K562 (cell line): ENCODE data around the gene EMC9. TPM values are rescaled to one million over a fixed set of nuclear protein-coding genes. Genes with fewer than 3 reads are reported as not detected.

Source experiments
- ATF2 ChIP-seq: sonication (generic); formaldehyde crosslinking; IDR thresholded peaks from 2 replicates; pipeline ENCODE4 v1.8.1; 2022; ENCODE audit warnings: missing genetic modification reagents
- CBFA2T2 ChIP-seq: fragments of 450-650 bp; conservative IDR thresholded peaks from 2 replicates; pipeline ENCODE4 v1.6.1; 2017; ENCODE audit warnings: mild to moderate bottlenecking
- CEBPG ChIP-seq, 3 experiments: fragments of 200-800 bp in 1 of 3; sonication (Bioruptor generic) in 1 of 3; sonication (generic) in 1 of 3; formaldehyde crosslinking in 1 of 3; IDR thresholded peaks in 2 of 3; conservative IDR thresholded peaks in 1 of 3; 2 replicates each; pipeline versions ENCODE4 v1.6.1 to v1.8.0; 2016 to 2022; ENCODE audit warnings: missing compliant biosample characterization in 2 of 3, missing genetic modification characterization in 2 of 3, mild to moderate bottlenecking in 1 of 3, missing genetic modification reagents in 1 of 3
- CEBPZ ChIP-seq: fragments of 150-350 bp; IDR thresholded peaks from 2 replicates; pipeline ENCODE4 v1.6.1; 2014; ENCODE audit warnings: low read depth, mild to moderate bottlenecking, low read length, borderline replicate concordance
- DIDO1 ChIP-seq: fragments of 450-650 bp; IDR thresholded peaks from 2 replicates; pipeline ENCODE4 v1.6.1; 2016; ENCODE audit warnings: low read depth, missing biosample characterization, missing genetic modification characterization
- FIP1L1 ChIP-seq: fragments of 200-400 bp; formaldehyde crosslinking; IDR thresholded peaks from 2 replicates; pipeline ENCODE4 v1.6.1; 2018; ENCODE audit warnings: mild to moderate bottlenecking, low read depth, low read length; ENCODE audit not compliant: poor library complexity, severe bottlenecking
- FOXP1 ChIP-seq: sonication (generic); formaldehyde crosslinking; IDR thresholded peaks from 2 replicates; pipeline ENCODE4 v1.8.0; 2022; ENCODE audit warnings: mild to moderate bottlenecking, missing genetic modification reagents
- GABPA ChIP-seq: fragments of 200-800 bp; sonication (Bioruptor generic); conservative IDR thresholded peaks from 2 replicates; pipeline ENCODE4 v1.6.1; 2016; ENCODE audit warnings: low read depth, missing genetic modification characterization, missing compliant biosample characterization
- HBP1 ChIP-seq: fragments of 450-650 bp; formaldehyde crosslinking; IDR thresholded peaks from 2 replicates; pipeline ENCODE4 v1.4.0; 2022; ENCODE audit warnings: missing genetic modification characterization
- HNRNPH1 ChIP-seq: fragments of 200-400 bp; formaldehyde crosslinking; optimal IDR thresholded peaks from 2 replicates; pipeline ENCODE3; 2017; ENCODE audit warnings: low read depth, mild to moderate bottlenecking, low read length, moderate library complexity
- KAT2B ChIP-seq: IDR thresholded peaks from one replicate; pipeline ENCODE4 v1.6.1; 2012; ENCODE audit warnings: low read depth, mild to moderate bottlenecking, control low read depth, inconsistent platforms, low read length, moderate library complexity
- MTA3 ChIP-seq: fragments of 450-650 bp; formaldehyde crosslinking; IDR thresholded peaks from 2 replicates; pipeline ENCODE4 v1.6.1; 2017; ENCODE audit warnings: mild to moderate bottlenecking, borderline replicate concordance
- PHF21A ChIP-seq: fragments of 450-650 bp; IDR thresholded peaks from 2 replicates; pipeline ENCODE4 v1.6.1; 2017; ENCODE audit warnings: low read depth, borderline replicate concordance
- SFPQ ChIP-seq: fragments of 200-400 bp; formaldehyde crosslinking; IDR thresholded peaks from 2 replicates; pipeline ENCODE4 v1.6.1; 2017; ENCODE audit warnings: mild to moderate bottlenecking, low read depth, low read length, moderate library complexity
- SRSF1 ChIP-seq: fragments of 200-400 bp; formaldehyde crosslinking; IDR thresholded peaks from 2 replicates; pipeline ENCODE4 v1.6.1; 2017; ENCODE audit warnings: mild to moderate bottlenecking, low read depth, low read length, moderate library complexity
- ZNF134 ChIP-seq: fragments of 250-450 bp; sonication (Bioruptor Pico); conservative IDR thresholded peaks from 2 replicates; pipeline ENCODE4 v1.4.0; 2020
- ZNF174 ChIP-seq: fragments of 250-450 bp; sonication (Bioruptor Pico); IDR thresholded peaks from 2 replicates; pipeline ENCODE4 v1.4.0; 2020; ENCODE audit warnings: mild to moderate bottlenecking
- ZNF431 ChIP-seq: sonication (generic); formaldehyde crosslinking; IDR thresholded peaks from 2 replicates; pipeline ENCODE4 v1.8.0; 2022; ENCODE audit warnings: mild to moderate bottlenecking, missing genetic modification reagents
- polyA plus RNA-seq, 8 experiments: library from polyadenylated mRNA; depleted of rRNA in 4 of 8; stranded (reverse) in 5 of 8; unstranded in 3 of 8; fragments of >200 nt; fragmentation: Nextera tagmentation in 2 of 8; fragmentation: Illumina TruSeq in 1 of 8; extraction: Ambion mirVana in 2 of 8; extraction: Trizol in 1 of 8; gene quantifications; 2 replicates each; pipeline versions ENCODE4 v1.2.1 to v1.2.3, GENCODE V29; 2011 to 2014; ENCODE audit warnings: inconsistent platforms in 1 of 8, missing spikeins in 1 of 8
- total RNA-seq, 7 experiments: library from RNA; depleted of rRNA in 6 of 7; stranded (reverse); fragments of >200 nt in 6 of 7; fragmentation: Illumina TruSeq in 2 of 7; extraction: Trizol in 2 of 7; gene quantifications; 2 replicates each; pipeline versions ENCODE4 v1.2.1 to v1.2.3, GENCODE V29; 2011 to 2021; ENCODE audit warnings: low replicate concordance in 1 of 7

EMC9 gene
- total and polyA plus RNA-seq, 9 of the 15 experiments (the other 6 are each of a cell fraction or from before 2014, with no cell fraction given): 3.1 to 13.2 (median 7.8) TPM

GRCh38 chr14:24114532-24115421 is 26.6 kb downstream of the EMC9 start, which contains the start of the genes DCAF11 and NRL (continued):
- TF ChIP-seq GABPA (tag): no peak
- no peak for TF ChIP-seq FIP1L1
- TF ChIP-seq ZNF134 (CRISPR knock-in tag): no peak
- TF ChIP-seq SRSF1: no peak
- TF ChIP-seq ZNF431 (CRISPR knock-in tag): no peak
- no peak for TF ChIP-seq HBP1
- TF ChIP-seq ATF2 (CRISPR knock-in tag): no peak
- no peak for TF ChIP-seq ZNF174 (CRISPR knock-in tag)
- no peak for TF ChIP-seq SFPQ
- TF ChIP-seq CBFA2T2: peak; percentile 50; the same call in 1 of the 2 replicates
- TF ChIP-seq MTA3: peak; percentile 77; the same call in 1 of the 2 replicates
- TF ChIP-seq DIDO1 (tag): no peak
- TF ChIP-seq FOXP1 (CRISPR knock-in tag): peak; percentile 86; the same call in 1 of the 2 replicates
- TF ChIP-seq PHF21A: no peak
- TF ChIP-seq CEBPG (CRISPR knock-in tag; IDR thresholded peaks at IDR 0.05): peak; percentile 77
- no peak for TF ChIP-seq CEBPG (tag; conservative IDR thresholded peaks at IDR 0.05 in 1 of 2, IDR thresholded peaks at IDR 0.05 in 1 of 2)
- peak; percentile 70; the same call in 1 of the 2 replicates for TF ChIP-seq CEBPZ
- no peak for TF ChIP-seq HNRNPH1
- no peak for TF ChIP-seq KAT2B
